Smooth muscle cell (in vitro differentiated cells): ENCODE data around the gene ZC3H12D. TPM values are rescaled to one million over a fixed set of nuclear protein-coding genes. Genes with fewer than 3 reads are reported as not detected.

Source experiments
- DNase-seq: peaks from one replicate; lab custom pipeline; 2025; ENCODE audit not compliant: unreplicated experiment; lab: John Stamatoyannopoulos, UW
- H2AFZ ChIP-seq: fragments of 200-600 bp; sonication (generic); 2 replicates; pipeline ENCODE4 v1.6.0; 2016; ENCODE audit warnings: antibody characterized with exemption, low read depth, mild to moderate bottlenecking
- H3F3A ChIP-seq: fragments of 200-600 bp; sonication (generic); 2 replicates; pipeline ENCODE4 v1.6.0; 2017; ENCODE audit warnings: antibody characterized with exemption, low read depth
- H3K27ac ChIP-seq: fragments of 200-600 bp; sonication (generic); 2 replicates; pipeline ENCODE4 v1.5.1; 2016; ENCODE audit warnings: low read depth, mild to moderate bottlenecking
- H3K27me3 ChIP-seq: fragments of 200-600 bp; sonication (generic); 2 replicates; pipeline ENCODE4 v1.6.1; 2016; ENCODE audit warnings: low read depth, mild to moderate bottlenecking
- H3K36me3 ChIP-seq: fragments of 200-600 bp; sonication (generic); 2 replicates; pipeline ENCODE4 v1.5.1; 2016; ENCODE audit warnings: low read depth
- H3K4me1 ChIP-seq: fragments of 200-600 bp; sonication (generic); 2 replicates; pipeline ENCODE4 v1.5.1; 2016; ENCODE audit warnings: low read depth
- H3K4me2 ChIP-seq: fragments of 200-600 bp; sonication (generic); 2 replicates; pipeline ENCODE4 v1.6.0; 2016; ENCODE audit warnings: mild to moderate bottlenecking
- H3K4me3 ChIP-seq: fragments of 200-600 bp; sonication (generic); 2 replicates; pipeline ENCODE4 v1.5.1; 2016; ENCODE audit warnings: mild to moderate bottlenecking
- H3K79me2 ChIP-seq: fragments of 200-600 bp; sonication (generic); 2 replicates; pipeline ENCODE4 v1.6.0; 2016; ENCODE audit warnings: low read depth, mild to moderate bottlenecking
- H3K9ac ChIP-seq: fragments of 200-600 bp; sonication (generic); 2 replicates; pipeline ENCODE4 v1.6.0; 2016; ENCODE audit warnings: low read depth
- H3K9me3 ChIP-seq: fragments of 200-600 bp; sonication (generic); replicated peaks from 2 replicates; pipeline ENCODE4 v1.5.1; 2016; ENCODE audit warnings: low read depth
- H4K20me1 ChIP-seq: fragments of 200-600 bp; sonication (generic); 2 replicates; pipeline ENCODE4 v1.6.0; 2016; ENCODE audit warnings: low read depth
- WGBS: methylation state at CpG from one replicate; pipeline ENCODE4 v1.1.7; 2016; ENCODE audit warnings: low lambda C conversion rate; 5-methylcytosine and 5-hydroxymethylcytosine counted together
- polyA plus RNA-seq: library from polyadenylated mRNA; unstranded; fragments of >200 nt; fragmentation: Nextera tagmentation; extraction: Ambion mirVana; gene quantifications from 2 replicates; pipeline ENCODE4 v1.2.1, GENCODE V29; 2016
- total RNA-seq: library from RNA; depleted of rRNA; stranded (reverse); fragments of >200 nt; gene quantifications from 2 replicates; pipeline ENCODE4 v1.2.3, GENCODE V29; 2014
- TF ChIP-seq, protein P1 (sequence below): fragments of 200-600 bp; sonication (generic); IDR thresholded peaks from 2 replicates; pipeline ENCODE4 v1.5.1; 2017; ENCODE audit warnings: borderline replicate concordance, mild to moderate bottlenecking, antibody characterized with exemption; ENCODE audit not compliant: insufficient read depth, poor library complexity, severe bottlenecking

ZC3H12D gene
- total and polyA plus RNA-seq, 2 experiments from 2014 or later: not detected

GRCh38 chr6:149443411-149444181 lies 41.2 kb downstream of the ZC3H12D start:
- Histone ChIP-seq H3F3A (no peaks in the 10 kb centered on the region), H3K79me2 (no peaks in the 10 kb centered on the region), H3K4me1 (no peaks in the 10 kb centered on the region), H4K20me1 (no peaks in the 10 kb centered on the region), H3K9ac (no peak overlapping the region), H3K36me3 (no peaks in the 10 kb centered on the region), H3K4me3 (no peak overlapping the region), H3K9me3 (no peaks in the 10 kb centered on the region), H2AFZ (no peak overlapping the region), H3K4me2 (no peak overlapping the region), H3K27ac (no peak overlapping the region), H3K27me3 (no peaks in the 10 kb centered on the region)
- WGBS: 80% methylated on average over 8 of the region's 8 CpGs
- DNase-seq: no peak
- TF ChIP-seq, protein P1, sequence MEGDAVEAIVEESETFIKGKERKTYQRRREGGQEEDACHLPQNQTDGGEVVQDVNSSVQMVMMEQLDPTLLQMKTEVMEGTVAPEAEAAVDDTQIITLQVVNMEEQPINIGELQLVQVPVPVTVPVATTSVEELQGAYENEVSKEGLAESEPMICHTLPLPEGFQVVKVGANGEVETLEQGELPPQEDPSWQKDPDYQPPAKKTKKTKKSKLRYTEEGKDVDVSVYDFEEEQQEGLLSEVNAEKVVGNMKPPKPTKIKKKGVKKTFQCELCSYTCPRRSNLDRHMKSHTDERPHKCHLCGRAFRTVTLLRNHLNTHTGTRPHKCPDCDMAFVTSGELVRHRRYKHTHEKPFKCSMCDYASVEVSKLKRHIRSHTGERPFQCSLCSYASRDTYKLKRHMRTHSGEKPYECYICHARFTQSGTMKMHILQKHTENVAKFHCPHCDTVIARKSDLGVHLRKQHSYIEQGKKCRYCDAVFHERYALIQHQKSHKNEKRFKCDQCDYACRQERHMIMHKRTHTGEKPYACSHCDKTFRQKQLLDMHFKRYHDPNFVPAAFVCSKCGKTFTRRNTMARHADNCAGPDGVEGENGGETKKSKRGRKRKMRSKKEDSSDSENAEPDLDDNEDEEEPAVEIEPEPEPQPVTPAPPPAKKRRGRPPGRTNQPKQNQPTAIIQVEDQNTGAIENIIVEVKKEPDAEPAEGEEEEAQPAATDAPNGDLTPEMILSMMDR: no peak

DNA sequence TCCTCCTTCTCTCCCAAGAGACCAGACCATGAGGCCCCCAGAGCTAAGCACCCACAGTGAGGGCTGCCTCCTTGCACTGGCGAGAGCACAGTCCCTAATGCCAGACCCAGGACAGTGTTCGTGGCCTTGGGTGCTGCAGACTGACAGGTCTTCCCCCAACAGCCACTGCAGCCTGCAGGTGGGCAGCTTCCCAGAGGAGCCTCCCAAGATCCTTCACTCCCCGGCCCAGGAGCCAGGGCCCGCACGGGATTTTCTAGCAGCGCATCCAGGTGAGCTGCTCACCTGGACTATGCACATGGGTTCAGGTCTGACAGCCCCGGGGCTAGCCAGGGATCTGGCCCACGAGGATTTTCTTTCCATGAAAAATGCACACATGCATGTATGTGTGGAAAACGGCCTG lies 43.1 kb downstream of the ZC3H12D start:
- WGBS: 83% methylated on average over 9 of the region's 9 CpGs

DNA sequence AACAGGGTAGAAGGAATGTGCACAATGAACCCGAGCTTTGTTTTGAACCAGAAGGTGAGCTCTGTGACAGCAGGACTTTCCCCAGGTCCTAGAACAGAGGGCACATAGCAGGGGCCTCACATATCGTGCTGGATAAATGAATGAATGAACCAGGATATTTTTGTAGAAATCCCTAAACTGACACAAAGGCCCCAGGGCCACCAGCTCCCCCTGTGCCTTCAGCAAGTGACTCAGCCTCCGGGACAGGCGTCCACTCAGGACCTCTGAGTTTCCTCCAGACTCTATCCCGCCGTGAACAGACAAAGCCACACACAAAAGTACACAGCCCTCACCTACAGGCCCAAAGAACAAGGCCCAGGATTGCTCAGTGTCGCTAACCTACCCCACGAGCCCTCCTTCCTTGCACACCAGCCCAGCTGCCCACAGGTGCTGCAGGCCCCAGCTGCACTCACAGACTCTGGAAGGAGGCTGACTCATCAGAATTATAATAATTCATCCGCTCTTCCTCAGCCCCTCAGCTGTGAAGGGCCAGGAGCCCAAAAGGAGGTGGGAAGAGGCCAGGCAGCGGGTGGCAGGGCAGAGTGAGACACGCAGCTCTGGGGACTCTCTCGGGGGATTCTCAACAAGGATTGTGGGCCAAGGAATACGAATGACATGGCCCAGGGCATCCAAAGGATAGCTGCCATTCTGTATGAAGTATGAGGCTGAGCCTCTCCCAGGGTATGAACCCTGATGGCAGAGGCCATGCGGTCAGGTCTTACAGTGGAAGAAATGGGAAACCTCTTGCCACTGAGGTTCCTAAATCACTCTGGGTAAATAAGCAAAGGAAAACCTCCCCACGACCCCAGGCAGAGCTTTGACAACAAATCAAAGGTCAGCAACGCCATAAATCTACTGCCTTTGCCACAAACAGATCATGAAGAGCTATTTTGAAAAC lies 43.8 kb downstream of the ZC3H12D start:
- Histone ChIP-seq H3K9ac (no peak overlapping the region), H3F3A (no peaks in the 10 kb centered on the region), H3K4me3 (no peak overlapping the region), H3K9me3 (no peaks in the 10 kb centered on the region), H3K4me2 (no peak overlapping the region), H3K36me3 (no peaks in the 10 kb centered on the region), H3K79me2 (no peaks in the 10 kb centered on the region), H2AFZ (no peak overlapping the region), H3K27me3 (no peaks in the 10 kb centered on the region), H3K4me1 (no peaks in the 10 kb centered on the region), H3K27ac (no peak overlapping the region), H4K20me1 (no peaks in the 10 kb centered on the region)
- 83% methylated on average over 16 of the region's 16 CpGs for WGBS
- no peak for DNase-seq
- TF ChIP-seq, protein P1: no peak

More for the DNA sequence above, 43.1 kb downstream of the ZC3H12D start:
- Histone ChIP-seq H3K9me3 (no peaks in the 10 kb centered on the region), H3K4me2 (no peak overlapping the region), H3K79me2 (no peaks in the 10 kb centered on the region), H3K9ac (no peak overlapping the region), H2AFZ (no peak overlapping the region), H4K20me1 (no peaks in the 10 kb centered on the region), H3K36me3 (no peaks in the 10 kb centered on the region), H3K27ac (no peak overlapping the region), H3K4me3 (no peak overlapping the region), H3K4me1 (no peaks in the 10 kb centered on the region), H3F3A (no peaks in the 10 kb centered on the region), H3K27me3 (no peaks in the 10 kb centered on the region)
- TF ChIP-seq, protein P1: no peak
- DNase-seq: no peak
